ENCODE data around the gene RNASEL. TPM values are rescaled to one million over a fixed set of nuclear protein-coding genes. Genes with fewer than 3 reads are reported as not detected.

RNASEL gene
- total and polyA plus RNA-seq, 10 donors, result 5.0 to 18.1 (median 13.8) TPM

DNA sequence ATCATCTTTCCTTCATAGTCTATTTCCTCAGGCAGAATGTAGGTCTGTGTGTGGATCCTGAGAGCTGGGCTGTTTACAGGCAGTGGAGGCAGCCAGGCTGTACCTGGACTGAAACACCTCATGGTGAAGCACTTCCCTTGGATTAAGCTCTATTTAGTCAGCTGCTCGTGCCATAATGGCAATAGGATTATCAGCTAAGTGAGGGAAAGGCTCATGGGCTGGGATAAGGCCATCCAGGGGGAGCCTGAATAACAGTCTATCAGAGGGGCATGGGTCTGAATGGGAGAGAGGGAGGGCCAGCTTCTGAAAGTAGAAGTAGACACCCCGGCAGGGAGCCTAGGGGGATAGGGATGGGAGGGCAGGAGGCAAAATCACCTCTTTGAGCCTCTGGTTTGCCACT, 8.3 kb downstream of the RNASEL start:
- peaks cover 10 to 38% (median 24%) of the 10 kb centered on the region in 6 donors for H3K4me1 ChIP-seq
- 94 to 98% (median 97%) methylated on average over 2 of the region's 2 CpGs for WGBS, 5 donors
- no peak overlapping the region for H3K27ac ChIP-seq
- H3K9me3 ChIP-seq, result no peaks in the 10 kb centered on the region
- intact Hi-C loops (cut with DNase I; ENCODE audit: low total_unique reads), result no loop called here
- H3K27me3 ChIP-seq (replicated peaks in 1 of 7), result no peaks in the 10 kb centered on the region
- TF ChIP-seq POLR2A (IDR thresholded peaks at IDR 0.05), result no peak
- H3K4me3 ChIP-seq, result no peak overlapping the region
- DNase-seq, result no peak
- peaks cover 8 to 91% (median 63%) of the 10 kb centered on the region in 6 donors for H3K36me3 ChIP-seq

DNA sequence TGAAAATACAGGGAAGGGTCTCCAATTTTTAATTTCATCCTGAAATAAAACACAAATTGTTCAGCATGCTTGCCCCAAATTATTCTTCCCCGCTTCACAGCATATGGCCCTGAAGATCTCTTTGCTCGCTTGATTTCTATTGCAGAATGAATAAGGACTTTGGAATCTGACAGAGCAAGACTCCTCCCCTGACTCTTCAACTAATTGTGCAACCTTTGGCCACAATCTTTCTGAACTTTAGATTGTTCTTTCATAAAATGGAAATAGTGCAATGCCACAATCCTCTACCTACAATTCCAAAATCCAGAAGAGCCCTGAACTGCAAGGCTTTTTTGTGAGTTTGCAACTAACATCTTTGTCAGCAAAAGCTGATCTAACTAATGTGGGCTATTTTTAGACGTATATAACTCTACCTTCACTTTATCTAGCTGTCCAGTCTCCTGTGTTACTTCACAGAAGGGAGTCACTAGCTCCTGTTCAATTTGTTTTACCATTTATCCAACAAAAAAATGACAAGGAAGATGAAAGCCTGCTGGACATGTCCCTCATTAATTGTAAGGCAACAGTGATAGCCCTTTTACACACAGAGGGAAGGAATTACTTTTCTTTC, 13.4 kb downstream of the RNASEL start:
- TF ChIP-seq POLR2A (IDR thresholded peaks at IDR 0.05), result no peak
- TF ChIP-seq, protein P1, sequence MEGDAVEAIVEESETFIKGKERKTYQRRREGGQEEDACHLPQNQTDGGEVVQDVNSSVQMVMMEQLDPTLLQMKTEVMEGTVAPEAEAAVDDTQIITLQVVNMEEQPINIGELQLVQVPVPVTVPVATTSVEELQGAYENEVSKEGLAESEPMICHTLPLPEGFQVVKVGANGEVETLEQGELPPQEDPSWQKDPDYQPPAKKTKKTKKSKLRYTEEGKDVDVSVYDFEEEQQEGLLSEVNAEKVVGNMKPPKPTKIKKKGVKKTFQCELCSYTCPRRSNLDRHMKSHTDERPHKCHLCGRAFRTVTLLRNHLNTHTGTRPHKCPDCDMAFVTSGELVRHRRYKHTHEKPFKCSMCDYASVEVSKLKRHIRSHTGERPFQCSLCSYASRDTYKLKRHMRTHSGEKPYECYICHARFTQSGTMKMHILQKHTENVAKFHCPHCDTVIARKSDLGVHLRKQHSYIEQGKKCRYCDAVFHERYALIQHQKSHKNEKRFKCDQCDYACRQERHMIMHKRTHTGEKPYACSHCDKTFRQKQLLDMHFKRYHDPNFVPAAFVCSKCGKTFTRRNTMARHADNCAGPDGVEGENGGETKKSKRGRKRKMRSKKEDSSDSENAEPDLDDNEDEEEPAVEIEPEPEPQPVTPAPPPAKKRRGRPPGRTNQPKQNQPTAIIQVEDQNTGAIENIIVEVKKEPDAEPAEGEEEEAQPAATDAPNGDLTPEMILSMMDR (IDR thresholded peaks at IDR 0.05 in 8 of 11, conservative IDR thresholded peaks at IDR 0.05 in 3 of 11), result no peak
- no peak for TF ChIP-seq POLR2AphosphoS5 (IDR thresholded peaks at IDR 0.05)
- intact Hi-C loops (cut with DNase I; ENCODE audit: low total_unique reads), result no loop called here
- Histone ChIP-seq H3K36me3 (peaks cover 6 to 86% (median 66%) of the 10 kb centered on the region in 6 donors), H3K9me3 (no peaks in the 10 kb centered on the region), H3K4me1 (no peaks in the 10 kb centered on the region), H3K27me3 (replicated peaks in 1 of 7) (no peaks in the 10 kb centered on the region), H3K4me3 (no peak overlapping the region), H3K27ac (no peak overlapping the region)
- WGBS, 5 donors, result 79 to 90% (median 85%) methylated on average over 3 of the region's 3 CpGs
- DNase-seq, result no peak

DNA sequence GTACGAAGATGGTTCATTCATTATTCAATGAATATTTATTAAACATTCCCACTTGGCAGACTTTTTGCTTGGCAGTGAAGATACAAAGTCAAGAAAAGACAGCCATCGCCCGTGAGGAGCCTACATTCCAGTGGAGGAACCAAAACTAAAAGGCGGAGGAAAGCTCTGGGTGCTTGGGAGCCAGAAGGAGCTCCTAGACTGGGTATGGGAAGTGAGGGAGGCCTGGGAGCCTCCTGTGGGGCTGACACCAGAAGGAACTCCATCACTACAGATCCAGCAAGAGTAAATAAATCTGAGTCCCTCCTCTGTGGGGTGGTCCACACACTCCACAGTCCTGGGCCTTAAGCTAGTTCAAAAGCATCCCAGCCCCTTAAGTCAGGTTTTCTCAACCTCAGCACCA, 14.9 kb downstream of the RNASEL start:
- H3K9me3 ChIP-seq, result no peaks in the 10 kb centered on the region
- WGBS, 5 donors, result 90 to 99% (median 97%) methylated on average over 4 of the region's 4 CpGs
- no peak overlapping the region for H3K4me3 ChIP-seq
- TF ChIP-seq POLR2AphosphoS5 (IDR thresholded peaks at IDR 0.05), result no peak
- TF ChIP-seq POLR2A (IDR thresholded peaks at IDR 0.05), result no peak
- TF ChIP-seq, protein P1 (IDR thresholded peaks at IDR 0.05 in 8 of 11, conservative IDR thresholded peaks at IDR 0.05 in 3 of 11), result no peak
- no peaks in the 10 kb centered on the region for H3K27me3 ChIP-seq (replicated peaks in 1 of 7)
- no peak for DNase-seq
- peaks cover 3 to 71% (median 53%) of the 10 kb centered on the region in 6 donors for H3K36me3 ChIP-seq
- H3K4me1 ChIP-seq, result peaks cover 0 to 11% (median 5%) of the 10 kb centered on the region in 6 donors
- intact Hi-C loops (cut with DNase I; ENCODE audit: low total_unique reads), result no loop called here
- no peak overlapping the region for H3K27ac ChIP-seq

DNA sequence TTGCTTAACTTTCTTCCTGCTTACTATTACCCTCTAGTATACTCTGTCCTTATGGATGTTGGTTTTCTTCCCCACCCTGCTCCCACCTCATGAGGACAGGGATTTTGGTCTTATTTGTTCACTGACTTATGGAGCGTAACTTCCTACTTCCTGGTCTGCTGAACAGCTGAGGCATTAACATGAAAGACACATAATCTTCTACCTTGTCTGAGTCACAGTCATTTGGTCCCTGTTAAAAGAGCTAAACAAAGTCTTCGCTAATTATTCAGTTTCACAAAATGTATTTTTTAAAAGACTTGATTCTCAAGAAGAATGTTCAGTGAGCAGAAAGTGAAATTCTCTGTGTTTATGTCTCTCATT, 18.5 kb downstream of the RNASEL start:
- H3K27me3 ChIP-seq (replicated peaks in 1 of 7), result no peaks in the 10 kb centered on the region
- H3K27ac ChIP-seq, result peak overlapping the region in 5 of 8 donors; percentile 3 to 56 (median 24)
- peaks cover 0 to 19% (median 5%) of the 10 kb centered on the region in 6 donors for H3K4me1 ChIP-seq
- H3K4me3 ChIP-seq, result no peak overlapping the region
- 54 to 87% (median 78%) methylated on average over 2 of the region's 2 CpGs for WGBS, 5 donors
- TF ChIP-seq POLR2AphosphoS5 (IDR thresholded peaks at IDR 0.05) (no peak), POLR2A (IDR thresholded peaks at IDR 0.05) (no peak)
- TF ChIP-seq, protein P1 (IDR thresholded peaks at IDR 0.05 in 8 of 11, conservative IDR thresholded peaks at IDR 0.05 in 3 of 11), result no peak
- no peaks in the 10 kb centered on the region for H3K9me3 ChIP-seq
- intact Hi-C loops (cut with DNase I; ENCODE audit: low total_unique reads), result no loop called here
- peaks cover 3 to 36% (median 27%) of the 10 kb centered on the region in 6 donors for H3K36me3 ChIP-seq
- DNase-seq, result no peak
